Measurements from ENCODE around the gene CH25H.

DNA sequence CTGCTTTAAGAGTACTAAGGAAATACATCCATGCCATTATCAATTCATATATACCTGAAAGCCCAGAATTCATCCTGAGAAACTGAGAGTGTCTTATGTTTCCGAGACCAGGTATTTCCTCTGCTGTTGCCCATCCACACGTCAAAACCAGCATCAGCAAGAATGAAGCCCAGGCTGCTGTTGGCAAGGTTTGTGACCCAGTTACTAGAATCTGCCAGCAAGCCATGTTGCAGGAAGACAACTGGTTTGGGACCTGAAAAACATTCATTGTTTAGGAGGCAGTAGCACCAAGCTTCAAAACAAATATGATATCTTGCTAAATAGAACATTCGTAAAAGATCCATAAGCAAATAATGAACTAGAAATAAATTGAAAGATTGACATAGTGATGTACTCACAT is 21.0 kb upstream of the CH25H start:
- TF ChIP-seq CTCF (IDR thresholded peaks at IDR 0.05) (no peak), YY1 (IDR thresholded peaks at IDR 0.05; ENCODE audit: low read depth) (no peak), GABPA (IDR thresholded peaks at IDR 0.05; ENCODE audit: low read depth) (no peak), RFX5 (IDR thresholded peaks at IDR 0.05; ENCODE audit: low read length) (no peak), TCF12 (IDR thresholded peaks at IDR 0.05) (no peak), POLR2AphosphoS5 (IDR thresholded peaks at IDR 0.05; ENCODE audit: low read depth, low read length) (no peak), MEF2A (IDR thresholded peaks at IDR 0.05; ENCODE audit: borderline replicate concordance, low read depth) (no peak), SIN3A (IDR thresholded peaks at IDR 0.05; ENCODE audit: borderline replicate concordance, low read depth, low read length) (no peak), SMC3 (IDR thresholded peaks at IDR 0.05; ENCODE audit: low read depth, low read length) (no peak), RAD21 (IDR thresholded peaks at IDR 0.05; ENCODE audit: low read length) (no peak), RCOR1 (IDR thresholded peaks at IDR 0.05; ENCODE audit: low read length) (no peak)
- TF ChIP-seq, protein P1, sequence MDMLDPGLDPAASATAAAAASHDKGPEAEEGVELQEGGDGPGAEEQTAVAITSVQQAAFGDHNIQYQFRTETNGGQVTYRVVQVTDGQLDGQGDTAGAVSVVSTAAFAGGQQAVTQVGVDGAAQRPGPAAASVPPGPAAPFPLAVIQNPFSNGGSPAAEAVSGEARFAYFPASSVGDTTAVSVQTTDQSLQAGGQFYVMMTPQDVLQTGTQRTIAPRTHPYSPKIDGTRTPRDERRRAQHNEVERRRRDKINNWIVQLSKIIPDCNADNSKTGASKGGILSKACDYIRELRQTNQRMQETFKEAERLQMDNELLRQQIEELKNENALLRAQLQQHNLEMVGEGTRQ (IDR thresholded peaks at IDR 0.05; ENCODE audit: borderline replicate concordance, low read depth, low read length): no peak
- TF ChIP-seq, protein P2, sequence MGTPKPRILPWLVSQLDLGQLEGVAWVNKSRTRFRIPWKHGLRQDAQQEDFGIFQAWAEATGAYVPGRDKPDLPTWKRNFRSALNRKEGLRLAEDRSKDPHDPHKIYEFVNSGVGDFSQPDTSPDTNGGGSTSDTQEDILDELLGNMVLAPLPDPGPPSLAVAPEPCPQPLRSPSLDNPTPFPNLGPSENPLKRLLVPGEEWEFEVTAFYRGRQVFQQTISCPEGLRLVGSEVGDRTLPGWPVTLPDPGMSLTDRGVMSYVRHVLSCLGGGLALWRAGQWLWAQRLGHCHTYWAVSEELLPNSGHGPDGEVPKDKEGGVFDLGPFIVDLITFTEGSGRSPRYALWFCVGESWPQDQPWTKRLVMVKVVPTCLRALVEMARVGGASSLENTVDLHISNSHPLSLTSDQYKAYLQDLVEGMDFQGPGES (IDR thresholded peaks at IDR 0.05; ENCODE audit: low read depth, low read length): no peak
- TF ChIP-seq, protein P3, sequence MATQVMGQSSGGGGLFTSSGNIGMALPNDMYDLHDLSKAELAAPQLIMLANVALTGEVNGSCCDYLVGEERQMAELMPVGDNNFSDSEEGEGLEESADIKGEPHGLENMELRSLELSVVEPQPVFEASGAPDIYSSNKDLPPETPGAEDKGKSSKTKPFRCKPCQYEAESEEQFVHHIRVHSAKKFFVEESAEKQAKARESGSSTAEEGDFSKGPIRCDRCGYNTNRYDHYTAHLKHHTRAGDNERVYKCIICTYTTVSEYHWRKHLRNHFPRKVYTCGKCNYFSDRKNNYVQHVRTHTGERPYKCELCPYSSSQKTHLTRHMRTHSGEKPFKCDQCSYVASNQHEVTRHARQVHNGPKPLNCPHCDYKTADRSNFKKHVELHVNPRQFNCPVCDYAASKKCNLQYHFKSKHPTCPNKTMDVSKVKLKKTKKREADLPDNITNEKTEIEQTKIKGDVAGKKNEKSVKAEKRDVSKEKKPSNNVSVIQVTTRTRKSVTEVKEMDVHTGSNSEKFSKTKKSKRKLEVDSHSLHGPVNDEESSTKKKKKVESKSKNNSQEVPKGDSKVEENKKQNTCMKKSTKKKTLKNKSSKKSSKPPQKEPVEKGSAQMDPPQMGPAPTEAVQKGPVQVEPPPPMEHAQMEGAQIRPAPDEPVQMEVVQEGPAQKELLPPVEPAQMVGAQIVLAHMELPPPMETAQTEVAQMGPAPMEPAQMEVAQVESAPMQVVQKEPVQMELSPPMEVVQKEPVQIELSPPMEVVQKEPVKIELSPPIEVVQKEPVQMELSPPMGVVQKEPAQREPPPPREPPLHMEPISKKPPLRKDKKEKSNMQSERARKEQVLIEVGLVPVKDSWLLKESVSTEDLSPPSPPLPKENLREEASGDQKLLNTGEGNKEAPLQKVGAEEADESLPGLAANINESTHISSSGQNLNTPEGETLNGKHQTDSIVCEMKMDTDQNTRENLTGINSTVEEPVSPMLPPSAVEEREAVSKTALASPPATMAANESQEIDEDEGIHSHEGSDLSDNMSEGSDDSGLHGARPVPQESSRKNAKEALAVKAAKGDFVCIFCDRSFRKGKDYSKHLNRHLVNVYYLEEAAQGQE (IDR thresholded peaks at IDR 0.05; ENCODE audit: low read depth, low read length): no peak
